Mesothelial cell of epicardium (in vitro differentiated cells): ENCODE data around the gene EML6. TPM values are rescaled to one million over a fixed set of nuclear protein-coding genes. Genes with fewer than 3 reads are reported as not detected.

Experiments used
- DNase-seq, 2 experiments: peaks; one replicate each; pipeline ENCODE4 v3.0.0; 2021; ENCODE audit warnings: low spot score in 2 of 2; ENCODE audit not compliant: unreplicated experiment in 2 of 2
- H3K27ac Mint-ChIP-seq: 2 replicates; pipeline ENCODE4 v1.8.0; 2021; ENCODE audit warnings: mixed read lengths
- H3K27me3 Mint-ChIP-seq: 2 replicates; pipeline ENCODE4 v1.8.0; 2021; ENCODE audit warnings: low read depth, mixed read lengths
- H3K36me3 Mint-ChIP-seq: 2 replicates; pipeline ENCODE4 v1.8.0; 2021; ENCODE audit warnings: mixed read lengths
- H3K4me1 Mint-ChIP-seq: 2 replicates; pipeline ENCODE4 v1.8.0; 2021; ENCODE audit warnings: mixed read lengths
- H3K4me3 Mint-ChIP-seq: 2 replicates; pipeline ENCODE4 v1.8.0; 2021; ENCODE audit warnings: mild to moderate bottlenecking, moderate library complexity, mixed read lengths
- H3K9me3 Mint-ChIP-seq: 2 replicates; pipeline ENCODE4 v1.8.0; 2021; ENCODE audit warnings: mixed read lengths
- CTCF ChIP-seq: fragments of 200-600 bp; sonication (generic); IDR thresholded peaks from one replicate; pipeline ENCODE4 v1.5.0; 2021; ENCODE audit warnings: antibody characterized with exemption; ENCODE audit not compliant: unreplicated experiment
- total RNA-seq: library from RNA; stranded (reverse); gene quantifications from 3 replicates; pipeline ENCODE4 v1.2.1, GENCODE V29; 2021

The EML6 gene
- total RNA-seq, 1 donor from 2014 or later, result 2.3 TPM

- H3K9me3 Mint-ChIP-seq, result peaks cover 18% of the 10 kb centered on the region
- no peak for DNase-seq
- H3K4me3 Mint-ChIP-seq, result no peak overlapping the region
- no peak for TF ChIP-seq CTCF
- H3K4me1 Mint-ChIP-seq, result no peaks in the 10 kb centered on the region
- peaks cover 15% of the 10 kb centered on the region for H3K27me3 Mint-ChIP-seq
- H3K36me3 Mint-ChIP-seq, result no peaks in the 10 kb centered on the region
- no peak overlapping the region for H3K27ac Mint-ChIP-seq
Measured at GRCh38 chr2:54889053-54889452, 165.6 kb downstream of the EML6 start.

- H3K4me3 Mint-ChIP-seq, result no peak overlapping the region
- no peaks in the 10 kb centered on the region for H3K36me3 Mint-ChIP-seq
- peaks cover 18% of the 10 kb centered on the region for H3K9me3 Mint-ChIP-seq
- peaks cover 13% of the 10 kb centered on the region for H3K27me3 Mint-ChIP-seq
- H3K4me1 Mint-ChIP-seq, result no peaks in the 10 kb centered on the region
- no peak overlapping the region for H3K27ac Mint-ChIP-seq
- no peak for TF ChIP-seq CTCF
- no peak for DNase-seq
Measured at GRCh38 chr2:54891909-54892308, 168.4 kb downstream of the EML6 start.

- no peak for TF ChIP-seq CTCF
- no peak for DNase-seq
- no peak overlapping the region for H3K4me3 Mint-ChIP-seq
- H3K36me3 Mint-ChIP-seq, result no peaks in the 10 kb centered on the region
- H3K4me1 Mint-ChIP-seq, result no peaks in the 10 kb centered on the region
- peaks cover 3% of the 10 kb centered on the region for H3K9me3 Mint-ChIP-seq
- peaks cover 9% of the 10 kb centered on the region for H3K27me3 Mint-ChIP-seq
- H3K27ac Mint-ChIP-seq, result no peak overlapping the region
Measured at GRCh38 chr2:54894467-54894866, 171.0 kb downstream of the EML6 start.

GRCh38 chr2:54895730-54896129, 172.3 kb downstream of the EML6 start:
- no peak overlapping the region for H3K4me3 Mint-ChIP-seq
- no peaks in the 10 kb centered on the region for H3K9me3 Mint-ChIP-seq
- no peak overlapping the region for H3K27ac Mint-ChIP-seq
- H3K4me1 Mint-ChIP-seq, result no peaks in the 10 kb centered on the region
- DNase-seq, result no peak
- H3K27me3 Mint-ChIP-seq, result peaks cover 7% of the 10 kb centered on the region
- no peaks in the 10 kb centered on the region for H3K36me3 Mint-ChIP-seq
- no peak for TF ChIP-seq CTCF

GRCh38 chr2:54897420-54898310, 174.2 kb downstream of the EML6 start:
- H3K4me3 Mint-ChIP-seq, result no peak overlapping the region
- no peaks in the 10 kb centered on the region for H3K4me1 Mint-ChIP-seq
- no peaks in the 10 kb centered on the region for H3K36me3 Mint-ChIP-seq
- H3K9me3 Mint-ChIP-seq, result no peaks in the 10 kb centered on the region
- H3K27ac Mint-ChIP-seq, result no peak overlapping the region
- no peak for TF ChIP-seq CTCF
- no peak for DNase-seq
- H3K27me3 Mint-ChIP-seq, result peaks cover 7% of the 10 kb centered on the region
